ENCODE measurements around the gene SMPD3. TPM values are rescaled to one million over a fixed set of nuclear protein-coding genes. Genes with fewer than 3 reads are reported as not detected.

Gene SMPD3
- total and polyA plus RNA-seq, 2 donors (not counting 3 experiments of a cell fraction or from before 2014, with no cell fraction given): not detected

GRCh38 chr16:68377667-68378393, 70.5 kb downstream of the SMPD3 start:
- no peaks in the 10 kb centered on the region for H3K79me2 ChIP-seq (ENCODE audit: control insufficient read depth, insufficient read depth, low read length)
- H4K20me1 ChIP-seq (replicated peaks; ENCODE audit: control insufficient read depth, extremely low read depth, insufficient read depth, low read length): no peaks in the 10 kb centered on the region
- FAIRE-seq: no peak
- H3K9ac ChIP-seq (replicated peaks; ENCODE audit: extremely low read depth, insufficient read depth, low read length): no peak overlapping the region
- no TSS peak for BruUV-seq (replicated peaks)
- TF ChIP-seq MAX (IDR thresholded peaks at IDR 0.05; ENCODE audit: insufficient read depth, insufficient read length) (no peak), JUN (IDR thresholded peaks at IDR 0.05; ENCODE audit: borderline replicate concordance, insufficient read depth, insufficient read length, low read depth) (no peak), EZH2 (IDR thresholded peaks at IDR 0.05; ENCODE audit: borderline replicate concordance, low read depth, low read length, severe bottlenecking) (no peak), POLR2AphosphoS5 (IDR thresholded peaks at IDR 0.05; ENCODE audit: insufficient read depth, low read depth, low read length) (no peak), CTCF (IDR thresholded peaks at IDR 0.05; ENCODE audit: extremely low read depth in 1 of 2, insufficient read depth in 1 of 2, low read depth in 1 of 2, low read length in 2 of 2) (no peak)
- ChIA-PET POLR2A (no interaction called here), CTCF (interaction anchor here (0.6 to 1.2 kb wide), 4 partner anchors 12 to 18 kb away, joined by 3 to 4 read pairs (median 3); no protein-coding TSS in a partner anchor)
- no peak overlapping the region for H2AFZ ChIP-seq (ENCODE audit: low read depth, low read length)
- H3K27ac ChIP-seq (ENCODE audit: insufficient read depth, low read depth, low read length): no peak overlapping the region
- no peak overlapping the region for H3K4me3 ChIP-seq (replicated peaks in 1 of 3; ENCODE audit: insufficient read depth in 1 of 3, low read depth in 1 of 3, low read length in 3 of 3)
- H3K9me1 ChIP-seq (replicated peaks; ENCODE audit: control insufficient read depth, extremely low read depth, insufficient read depth, low read length): no peaks in the 10 kb centered on the region
- no peaks in the 10 kb centered on the region for H3K9me3 ChIP-seq (replicated peaks; ENCODE audit: control insufficient read depth, insufficient read depth, low read length)
- DNase-seq (ENCODE audit: low read depth, low spot score): peak; percentile 13
- no peaks in the 10 kb centered on the region for H3K36me3 ChIP-seq (ENCODE audit: control insufficient read depth in 2 of 2, extremely low read depth in 1 of 2, insufficient read depth in 2 of 2, low read length in 2 of 2)
- intact Hi-C loops (cut with micrococcal nuclease) (no loop called here), dilution Hi-C loops (cut with MboI; ENCODE audit: extremely low pct_ligation_motif_present, low sequenced_read_pairs) (no loop called here)
- no peaks in the 10 kb centered on the region for H3K4me1 ChIP-seq (ENCODE audit: control insufficient read depth, extremely low read depth, insufficient read depth, low read length)
- no peak overlapping the region for H3K4me2 ChIP-seq (ENCODE audit: insufficient read depth, low read length)
- H3K27me3 ChIP-seq (ENCODE audit: control insufficient read depth in 2 of 2, insufficient read depth in 2 of 2, low read length in 2 of 2): no peaks in the 10 kb centered on the region

Data from endothelial cell of umbilical vein (primary cell).